Psoas muscle (tissue), 8 donors: ENCODE data around the gene WNT3A. TPM values are rescaled to one million over a fixed set of nuclear protein-coding genes. Genes with fewer than 3 reads are reported as not detected.
A peak's percentile ranks its signal among the peaks of the same experiment; 100 is the strongest.

Source experiments
- ATAC-seq, 4 donors: fragments of 200-7000 bp; cut with Tn5 transposase; one replicate each; pipeline ENCODE4 v1.9.1; 2020; ENCODE audit warnings: moderate library complexity in 3 of 4, mild to moderate bottlenecking in 2 of 4
- DNase-seq, 2 donors: peaks; one replicate each; pipeline ENCODE4 v3.0.0-alpha.2; 2020
- H3K27ac ChIP-seq: fragments of 200-600 bp; one replicate; pipeline ENCODE4 v1.8.0; 2022
- H3K27me3 ChIP-seq, 3 donors: fragments of 200-600 bp in 1 of 3; one replicate each; pipeline versions ENCODE4 v1.6.1 to v1.8.0; 2013 to 2022; ENCODE audit warnings: low read length in 2 of 3, mild to moderate bottlenecking in 2 of 3, moderate library complexity in 1 of 3; ENCODE audit not compliant: insufficient read depth in 3 of 3
- H3K36me3 ChIP-seq, 2 donors: fragments of 200-600 bp in 1 of 2; one replicate each; pipeline versions ENCODE4 v1.6.1 to v1.8.0; 2013 to 2022; ENCODE audit warnings: low read depth in 1 of 2, mild to moderate bottlenecking in 1 of 2, moderate library complexity in 1 of 2; ENCODE audit not compliant: insufficient read depth in 1 of 2
- H3K4me1 ChIP-seq: fragments of 200-600 bp; one replicate; pipeline ENCODE4 v1.8.0; 2022
- H3K4me3 ChIP-seq: fragments of 200-600 bp; one replicate; pipeline ENCODE4 v1.8.0; 2022; ENCODE audit warnings: mild to moderate bottlenecking
- H3K9me3 ChIP-seq: fragments of 200-600 bp; one replicate; pipeline ENCODE4 v1.8.0; 2022
- CTCF ChIP-seq: fragments of 200-600 bp; IDR thresholded peaks from one replicate; pipeline ENCODE4 v1.8.0; 2022; ENCODE audit warnings: antibody characterized with exemption
- WGBS, 3 donors: extraction: QIAGEN DNeasy Blood & Tissue Kit; methylation state at CpG; one replicate each; pipeline versions ENCODE4 v1.1.6 to v1.1.7; 2013; 5-methylcytosine and 5-hydroxymethylcytosine counted together
- intact Hi-C, 2 donors: fragments of 100-400 bp; cut with DNase I; formaldehyde crosslinking; loops; one replicate each; pipeline versions ENCODE4 v1.11.0 to v1.14.2; 2022
- polyA plus RNA-seq, 3 donors: library from polyadenylated mRNA; stranded (reverse); fragments of 200-250 nt; gene quantifications; one replicate each; pipeline ENCODE4 v1.2.3, GENCODE V29; 2013
- total RNA-seq, 4 donors: library from RNA; stranded (reverse); fragmentation: NEBNext Ultra II Directional in 2 of 4; extraction: Animal tissue kit (Norgen Biotek cat#: 25700) in 2 of 4; gene quantifications; one replicate each; pipeline versions ENCODE4 v1.2.1 to v1.2.4, GENCODE V29; 2021 to 2023
- donor health status: healthy with polysubstance abuse.
- donor health status: DM: no; HTN: no; CAD: no; lungs with moderate emphysema.
- donor health status: Bipolar disorder and iron deficiency.
- donor health status: healthy.
- donor health status: DM: yes; HTN: yes; CAD: no.
- donor health status: DM: no; HTN: no; CAD: no.
- donor health status: DM: no; HTN: no; CAD: no.
- donor health status: DM: yes; HTN: yes; CAD: no.

Gene WNT3A
- total and polyA plus RNA-seq, 7 donors = not detected

DNA sequence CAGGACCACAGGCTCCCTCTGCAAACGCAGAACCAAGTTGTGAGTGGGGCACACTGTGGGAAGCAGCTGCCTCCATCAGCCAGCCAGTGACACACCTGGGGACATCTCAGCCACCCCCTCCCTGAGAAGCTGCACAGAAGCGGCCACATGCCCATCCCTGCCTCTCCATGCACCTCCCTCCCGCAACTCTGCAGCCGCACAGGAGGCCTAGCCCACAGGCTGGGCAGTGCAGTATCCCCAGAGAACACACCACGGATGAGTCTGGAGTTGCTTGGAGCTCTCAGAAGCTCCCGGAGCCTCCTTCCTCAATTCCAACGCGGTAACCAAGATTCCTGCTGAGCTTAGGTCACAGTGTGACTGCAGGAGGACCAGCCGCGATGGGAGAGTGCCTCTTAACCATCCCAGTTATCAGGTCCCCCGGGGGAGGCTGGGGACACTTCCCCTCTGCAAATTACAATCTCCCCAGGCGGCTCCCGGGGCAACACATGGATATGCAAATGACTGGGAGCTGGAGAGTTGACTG is 1.2 kb upstream of the WNT3A start:
- TF ChIP-seq CTCF = no peak
- intact Hi-C loops = no loop called here
- WGBS, 3 donors = 3 to 4% (median 4%) methylated on average over 13 of the region's 13 CpGs
- peaks cover 0 to 62% (median 43%) of the 10 kb centered on the region in 3 donors for H3K27me3 ChIP-seq
- DNase-seq (peak in 1 of 2 donors; percentile 38), ATAC-seq (no peak)
- no peak overlapping the region for H3K27ac ChIP-seq
- H3K36me3 ChIP-seq = no peaks in the 10 kb centered on the region
- H3K9me3 ChIP-seq = no peaks in the 10 kb centered on the region
- no peak overlapping the region for H3K4me3 ChIP-seq
- no peaks in the 10 kb centered on the region for H3K4me1 ChIP-seq

DNA sequence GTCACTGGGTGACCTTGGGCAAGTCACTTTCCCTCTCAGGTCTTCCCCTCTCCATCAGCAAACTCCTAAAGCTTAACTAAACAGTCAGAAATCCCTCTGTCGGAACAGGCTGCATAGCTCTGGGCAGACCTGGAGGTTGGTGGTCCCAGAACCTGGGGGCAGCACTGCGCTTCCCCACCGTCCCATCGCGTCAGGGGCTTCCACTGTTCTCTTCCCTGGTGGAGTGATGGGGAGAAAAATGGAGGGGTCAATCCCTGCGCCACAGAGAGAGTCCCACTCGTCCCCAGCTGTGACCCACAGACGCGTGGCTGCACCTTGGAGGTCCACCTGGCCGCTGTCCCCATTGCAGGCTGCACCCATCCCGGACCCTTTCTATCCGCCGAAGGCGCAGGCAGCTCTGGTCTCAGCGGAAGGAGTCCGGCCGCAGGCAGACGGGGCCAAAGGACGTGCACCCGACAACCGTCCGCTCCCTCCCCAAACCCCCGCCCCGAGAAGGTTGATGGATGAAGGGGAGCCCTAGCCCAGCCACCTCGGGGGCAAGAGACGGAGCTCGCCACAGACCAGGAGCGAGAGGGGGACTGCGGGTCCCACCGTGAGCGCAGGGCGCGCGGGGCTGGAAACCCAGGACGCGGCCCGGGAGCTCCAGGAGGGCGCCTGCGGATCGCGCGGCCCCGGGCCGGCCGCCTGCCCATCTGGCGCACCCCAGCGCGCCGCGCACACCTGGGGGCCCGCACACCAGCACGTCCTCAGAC is 588 bp upstream of the WNT3A start:
- Histone ChIP-seq H3K9me3 (no peaks in the 10 kb centered on the region), H3K27ac (no peak overlapping the region), H3K27me3 (peaks cover 0 to 62% (median 43%) of the 10 kb centered on the region in 3 donors), H3K4me1 (no peaks in the 10 kb centered on the region), H3K4me3 (no peak overlapping the region), H3K36me3 (no peaks in the 10 kb centered on the region)
- ATAC-seq (no peak), DNase-seq (peak in 1 of 2 donors; percentile 47)
- TF ChIP-seq CTCF = no peak
- intact Hi-C loops = no loop called here
- WGBS, 3 donors = 2 to 4% (median 3%) methylated on average over 22 to 52 of the region's 52 CpGs

DNA sequence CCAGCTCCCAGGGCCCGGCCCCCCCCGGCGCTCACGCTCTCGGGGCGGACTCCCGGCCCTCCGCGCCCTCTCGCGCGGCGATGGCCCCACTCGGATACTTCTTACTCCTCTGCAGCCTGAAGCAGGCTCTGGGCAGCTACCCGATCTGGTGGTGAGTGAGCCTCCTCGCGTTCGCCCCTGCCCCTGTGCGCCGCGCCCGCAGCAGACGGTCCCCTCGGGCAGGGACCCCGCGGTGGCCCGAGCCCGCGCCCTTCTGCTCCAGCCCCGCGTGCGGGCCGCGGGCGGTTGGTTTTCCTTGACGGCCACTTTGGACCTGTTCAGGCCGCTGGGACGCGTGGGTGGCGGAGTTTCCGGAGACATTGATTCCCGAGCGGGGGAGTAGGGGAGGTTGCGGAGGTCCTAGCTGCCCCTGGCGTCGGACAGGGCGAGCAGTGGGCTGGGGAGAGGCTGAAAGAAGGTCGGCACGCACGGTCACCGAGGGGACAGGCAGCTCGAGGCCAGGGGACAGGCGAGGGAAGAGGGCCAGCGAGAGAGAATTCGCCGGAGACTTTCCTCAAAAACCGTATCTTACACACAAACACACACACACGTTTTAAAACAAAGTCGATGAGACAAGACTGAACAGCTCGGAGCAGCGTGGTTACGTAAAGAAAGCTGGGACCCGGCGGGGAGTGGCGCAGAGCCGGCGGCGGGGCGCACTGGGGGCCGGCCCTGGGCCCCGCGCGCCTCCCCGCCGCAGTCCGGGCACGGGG is 427 bp downstream of the WNT3A start:
- Histone ChIP-seq H3K36me3 (no peaks in the 10 kb centered on the region), H3K27ac (no peak overlapping the region), H3K9me3 (no peaks in the 10 kb centered on the region), H3K4me1 (no peaks in the 10 kb centered on the region), H3K27me3 (peaks cover 0 to 62% (median 45%) of the 10 kb centered on the region in 3 donors), H3K4me3 (peak overlapping the region; percentile 41)
- peak in 1 of 4 donors; percentile 15 for ATAC-seq
- TF ChIP-seq CTCF = no peak
- 1 to 2% (median 1%) methylated on average over 48 to 77 of the region's 77 CpGs for WGBS, 3 donors
- peak in 1 of 2 donors; percentile 26 for DNase-seq
- intact Hi-C loops = no loop called here

DNA sequence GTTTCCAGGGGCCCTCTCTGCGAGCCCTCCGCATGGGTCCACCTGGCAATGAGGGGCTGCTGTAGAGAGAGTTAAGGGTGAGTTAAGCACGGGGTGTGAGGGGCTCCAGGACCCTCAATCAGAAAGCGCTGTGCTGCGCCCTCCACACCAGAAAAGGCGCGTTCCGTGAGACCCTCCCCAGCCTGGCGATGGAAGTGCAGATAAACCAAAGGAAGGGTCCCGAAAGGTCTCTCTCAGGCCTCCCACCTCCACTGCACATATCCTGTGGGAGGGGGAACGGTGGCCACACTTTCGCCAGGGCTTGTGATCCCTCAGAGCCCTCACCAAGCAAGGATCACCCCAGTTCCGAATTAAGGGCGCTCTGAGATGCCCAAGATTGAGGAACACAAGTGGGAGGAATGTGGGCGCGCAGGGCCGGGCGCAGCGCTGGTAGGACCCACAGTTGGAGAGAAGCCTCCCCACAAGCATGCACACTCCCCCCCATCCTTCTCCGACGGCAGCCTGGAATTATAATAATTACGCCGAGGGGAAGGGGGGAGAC is 1.1 kb downstream of the WNT3A start:
- TF ChIP-seq CTCF = no peak
- no peak overlapping the region for H3K27ac ChIP-seq
- WGBS, 3 donors = 3% methylated on average over 21 to 23 of the region's 23 CpGs
- ATAC-seq (no peak), DNase-seq (peak in 1 of 2 donors; percentile 24)
- intact Hi-C loops = no loop called here
- peaks cover under 1% of the 10 kb centered on the region for H3K4me1 ChIP-seq
- H3K9me3 ChIP-seq = no peaks in the 10 kb centered on the region
- H3K27me3 ChIP-seq = peaks cover 0 to 62% (median 46%) of the 10 kb centered on the region in 3 donors
- no peaks in the 10 kb centered on the region for H3K36me3 ChIP-seq
- no peak overlapping the region for H3K4me3 ChIP-seq
